ENCODE results near the gene CABLES2. TPM values are rescaled to one million over a fixed set of nuclear protein-coding genes. Genes with fewer than 3 reads are reported as not detected.

The CABLES2 gene
- total RNA-seq, 1 donor from 2014 or later = 4.1 TPM

- no peak overlapping the region for H3K4me3 ChIP-seq
- ATAC-seq = no peak
- TF ChIP-seq CTCF (IDR thresholded peaks at IDR 0.05) = no peak
- peaks cover 58% of the 10 kb centered on the region for H3K4me1 ChIP-seq
- DNase-seq = no peak
- intact Hi-C loops (cut with DNase I) = no loop called here
- H3K27me3 ChIP-seq = no peaks in the 10 kb centered on the region
- no peaks in the 10 kb centered on the region for H3K9me3 ChIP-seq
- H3K27ac ChIP-seq = peak overlapping the region; percentile 83
- H3K36me3 ChIP-seq = peaks cover 11% of the 10 kb centered on the region
Observed at GRCh38 chr20:62354031-62354808, 52.9 kb downstream of the CABLES2 start.

GRCh38 chr20:62353289-62354030 is 53.6 kb downstream of the CABLES2 start:
- no peak for TF ChIP-seq CTCF (IDR thresholded peaks at IDR 0.05)
- Histone ChIP-seq H3K27me3 (no peaks in the 10 kb centered on the region), H3K27ac (peak overlapping the region; percentile 11), H3K4me3 (no peak overlapping the region), H3K9me3 (no peaks in the 10 kb centered on the region), H3K4me1 (peaks cover 50% of the 10 kb centered on the region), H3K36me3 (peaks cover 11% of the 10 kb centered on the region)
- no peak for ATAC-seq
- DNase-seq = no peak
- intact Hi-C loops (cut with DNase I) = no loop called here

GRCh38 chr20:62352402-62353288 is 54.4 kb downstream of the CABLES2 start:
- intact Hi-C loops (cut with DNase I) = no loop called here
- no peak overlapping the region for H3K4me3 ChIP-seq
- H3K36me3 ChIP-seq = peaks cover 11% of the 10 kb centered on the region
- H3K9me3 ChIP-seq = no peaks in the 10 kb centered on the region
- TF ChIP-seq CTCF (IDR thresholded peaks at IDR 0.05) = peak; percentile 13
- H3K27me3 ChIP-seq = no peaks in the 10 kb centered on the region
- peak overlapping the region; percentile 11 for H3K27ac ChIP-seq
- no peak for ATAC-seq
- peaks cover 42% of the 10 kb centered on the region for H3K4me1 ChIP-seq
- DNase-seq = no peak

DNA sequence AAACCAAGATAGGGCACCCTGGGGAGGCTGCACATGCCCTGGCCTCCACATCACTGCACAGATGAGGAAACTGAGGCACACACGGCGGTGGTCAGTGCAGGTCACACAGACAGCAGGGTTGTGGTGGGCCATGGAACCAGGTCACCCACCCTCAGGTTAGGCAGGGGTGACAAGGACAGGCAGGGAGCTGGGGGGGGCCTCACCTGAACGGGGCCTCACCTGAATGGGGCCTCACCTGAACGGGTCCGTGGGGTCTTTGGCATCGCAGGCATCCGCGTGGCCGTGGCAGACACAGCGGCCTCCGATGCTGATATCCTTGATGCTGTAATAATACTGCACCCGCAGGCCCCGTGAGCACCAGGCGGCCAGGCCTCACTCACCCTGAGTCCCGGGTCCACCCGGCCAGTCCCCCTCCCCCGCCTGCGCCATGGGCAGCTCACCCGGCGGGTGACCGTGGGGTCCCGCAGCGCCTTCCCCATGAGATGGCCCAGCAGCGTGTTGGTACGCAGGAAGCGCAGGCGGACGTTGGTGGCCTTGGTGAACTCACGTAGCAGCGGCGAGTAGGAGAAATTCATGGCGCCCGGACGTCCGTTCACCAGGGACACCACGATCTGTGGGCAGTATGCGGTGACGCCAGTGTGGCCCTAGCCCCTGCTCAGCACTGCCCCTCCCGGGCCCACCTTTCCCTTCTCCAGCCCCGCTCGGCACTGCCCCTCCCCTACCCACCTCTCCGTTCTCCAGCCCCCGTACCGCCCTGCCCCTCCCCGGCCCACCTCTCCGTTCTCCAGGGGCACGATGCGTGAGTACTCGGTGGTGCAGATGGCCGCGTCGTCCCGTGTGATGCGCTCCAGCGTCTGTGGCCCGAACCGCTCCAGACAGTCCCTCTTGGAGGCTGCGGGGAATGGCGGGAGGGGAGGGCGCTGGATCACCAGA is 55.4 kb downstream of the CABLES2 start:
- Histone ChIP-seq H3K4me1 (peaks cover 33% of the 10 kb centered on the region), H3K36me3 (peaks cover 11% of the 10 kb centered on the region), H3K27me3 (no peaks in the 10 kb centered on the region), H3K27ac (peak overlapping the region; percentile 11), H3K9me3 (no peaks in the 10 kb centered on the region), H3K4me3 (no peak overlapping the region)
- ATAC-seq (no peak), DNase-seq (no peak)
- intact Hi-C loops (cut with DNase I) = no loop called here
- TF ChIP-seq CTCF (IDR thresholded peaks at IDR 0.05) = no peak
